H1 (cell line): ENCODE data around the gene ACBD6. TPM values are rescaled to one million over a fixed set of nuclear protein-coding genes. Genes with fewer than 3 reads are reported as not detected.
A peak's percentile ranks its signal among the peaks of the same experiment; 100 is the strongest.

Experiments used
- CTCF ChIA-PET: fragments of 300-600 bp; sonication (Branson Sonifier 250); formaldehyde crosslinking; loops from one replicate; lab custom pipeline; 2021; ENCODE audit not compliant: partially characterized antibody; lab: Charles Lee
- POLR2A ChIA-PET: fragments of 300-600 bp; sonication (Branson Sonifier 250); formaldehyde crosslinking; loops from one replicate; lab custom pipeline; 2021; ENCODE audit warnings: inconsistent platforms; ENCODE audit not compliant: partially characterized antibody; lab: Charles Lee
- DNase-seq, 2 experiments: peaks; one replicate each; pipeline versions ENCODE4 v3.0.0 to v3.0.0-alpha.2; 2010 to 2022; ENCODE audit warnings: low spot score in 2 of 2, low read depth in 1 of 2, mixed read lengths in 1 of 2
- FAIRE-seq: peaks from 2 replicates; lab custom pipeline; 2011; peaks lifted over from hg19 to GRCh38; lab: Jason Lieb, UNC
- H2AFZ ChIP-seq: 2 replicates; pipeline ENCODE4 v1.8.1; 2012; ENCODE audit warnings: low read length, inconsistent platforms
- H2AK5ac ChIP-seq: 2 replicates; pipeline ENCODE4 v1.6.1; 2013; ENCODE audit warnings: low read depth, low read length
- H2BK120ac ChIP-seq: replicated peaks from 2 replicates; pipeline ENCODE3; 2013; ENCODE audit warnings: low read depth, low read length, inconsistent platforms
- H2BK12ac ChIP-seq: 2 replicates; pipeline ENCODE4 v1.6.1; 2013; ENCODE audit warnings: low read depth, low read length
- H2BK15ac ChIP-seq: 2 replicates; pipeline ENCODE4 v1.6.1; 2013; ENCODE audit warnings: low read length
- H2BK20ac ChIP-seq: 2 replicates; pipeline ENCODE4 v1.6.1; 2013; ENCODE audit warnings: low read length
- H2BK5ac ChIP-seq: 2 replicates; pipeline ENCODE4 v1.6.1; 2013; ENCODE audit warnings: low read depth, low read length
- H3K14ac ChIP-seq: 2 replicates; pipeline ENCODE4 v1.6.1; 2013; ENCODE audit warnings: inconsistent platforms; ENCODE audit not compliant: insufficient read length
- H3K18ac ChIP-seq: 2 replicates; pipeline ENCODE4 v1.6.1; 2013; ENCODE audit warnings: low read length; ENCODE audit errors: extremely low read depth
- H3K23ac ChIP-seq: 2 replicates; pipeline ENCODE4 v1.6.1; 2013; ENCODE audit warnings: inconsistent platforms; ENCODE audit not compliant: insufficient read length
- H3K23me2 ChIP-seq: 2 replicates; pipeline ENCODE4 v1.6.1; 2013; ENCODE audit warnings: low read depth, low read length
- H3K27ac ChIP-seq: 2 replicates; pipeline ENCODE4 v1.6.1; 2011; ENCODE audit warnings: low read depth, low read length, inconsistent platforms
- H3K27me3 ChIP-seq, 4 experiments: replicated peaks in 1 of 4; 1 replicate in 1 of 4; 2 replicates in 3 of 4; pipeline versions ENCODE4 v1.6.1 to v1.8.1; 2011 to 2013; ENCODE audit warnings: low read length in 3 of 4, mild to moderate bottlenecking in 3 of 4, inconsistent platforms in 2 of 4, mixed read lengths in 2 of 4, moderate library complexity in 1 of 4; ENCODE audit not compliant: control insufficient read depth in 3 of 4, insufficient read depth in 3 of 4; ENCODE audit errors: extremely low read depth in 1 of 4
- H3K36me3 ChIP-seq, 4 experiments: 2 replicates each; pipeline versions ENCODE4 v1.6.1 to v1.8.1; 2011 to 2013; ENCODE audit warnings: mild to moderate bottlenecking in 4 of 4, low read length in 3 of 4, moderate library complexity in 2 of 4, control low read depth in 1 of 4, inconsistent platforms in 1 of 4; ENCODE audit not compliant: insufficient read depth in 4 of 4, control insufficient read depth in 2 of 4
- H3K4ac ChIP-seq: replicated peaks from 2 replicates; pipeline ENCODE3; 2013; ENCODE audit warnings: low read length, low read depth, mixed read lengths, inconsistent platforms; ENCODE audit not compliant: insufficient read length
- H3K4me1 ChIP-seq, 4 experiments: replicated peaks in 1 of 4; 1 replicate in 1 of 4; 2 replicates in 3 of 4; pipeline versions ENCODE4 v1.6.1 to v1.8.1; 2011 to 2013; ENCODE audit warnings: low read length in 3 of 4, inconsistent platforms in 2 of 4, mixed read lengths in 1 of 4; ENCODE audit not compliant: insufficient read depth in 4 of 4, control insufficient read depth in 3 of 4
- H3K4me2 ChIP-seq, 2 experiments: 2 replicates each; pipeline versions ENCODE4 v1.6.1 to v1.8.1; 2011 to 2013; ENCODE audit warnings: low read depth in 2 of 2, low read length in 2 of 2, control low read depth in 1 of 2, inconsistent platforms in 1 of 2, mild to moderate bottlenecking in 1 of 2; ENCODE audit not compliant: insufficient read depth in 1 of 2
- H3K4me3 ChIP-seq, 4 experiments: fragments of 200-600, 300-600 bp in 1 of 4; sonication (generic), shearing (Covaris generic), sonication (Bioruptor Twin) in 1 of 4; 2 replicates each; pipeline versions ENCODE4 v1.5.1 to v1.8.1; 2011 to 2016; ENCODE audit warnings: low read length in 4 of 4, low read depth in 3 of 4, control low read depth in 2 of 4, inconsistent platforms in 2 of 4, mild to moderate bottlenecking in 2 of 4, mixed read lengths in 1 of 4, moderate library complexity in 1 of 4; ENCODE audit not compliant: insufficient read depth in 2 of 4; ENCODE audit errors: extremely low read depth in 1 of 4
- H3K56ac ChIP-seq: replicated peaks from 2 replicates; pipeline ENCODE3; 2013; ENCODE audit warnings: low read depth, mild to moderate bottlenecking, mixed read lengths, low read length, inconsistent platforms; ENCODE audit not compliant: insufficient read length
- H3K79me1 ChIP-seq: 2 replicates; pipeline ENCODE4 v1.6.1; 2013; ENCODE audit warnings: low read depth, low read length, control low read depth
- H3K79me2 ChIP-seq, 2 experiments: 2 replicates each; pipeline versions ENCODE4 v1.6.1 to v1.8.1; 2012 to 2013; ENCODE audit warnings: low read length in 2 of 2, mild to moderate bottlenecking in 2 of 2, inconsistent platforms in 1 of 2; ENCODE audit not compliant: insufficient read depth in 2 of 2, control insufficient read depth in 1 of 2
- H3K9ac ChIP-seq, 4 experiments: replicated peaks in 1 of 4; 1 replicate in 1 of 4; 2 replicates in 3 of 4; pipeline versions ENCODE4 v1.6.1 to v1.8.1; 2011 to 2013; ENCODE audit warnings: low read depth in 3 of 4, low read length in 3 of 4, control low read depth in 2 of 4, mild to moderate bottlenecking in 2 of 4, moderate library complexity in 2 of 4, inconsistent platforms in 1 of 4; ENCODE audit errors: extremely low read depth in 1 of 4
- H3K9me3 ChIP-seq, 2 experiments: 2 replicates each; pipeline versions ENCODE4 v1.6.1 to v1.8.1; 2012 to 2013; ENCODE audit warnings: mild to moderate bottlenecking in 2 of 2, moderate library complexity in 2 of 2, control low read depth in 1 of 2, inconsistent platforms in 1 of 2, low read depth in 1 of 2, low read length in 1 of 2, mixed read lengths in 1 of 2; ENCODE audit not compliant: insufficient read depth in 2 of 2
- H4K20me1 ChIP-seq, 2 experiments: replicated peaks in 1 of 2; 2 replicates each; pipeline versions ENCODE3 to v1.8.1; 2011 to 2013; ENCODE audit warnings: inconsistent platforms in 2 of 2, low read length in 2 of 2, mild to moderate bottlenecking in 1 of 2; ENCODE audit not compliant: insufficient read depth in 2 of 2, control insufficient read depth in 1 of 2
- H4K5ac ChIP-seq: 2 replicates; pipeline ENCODE4 v1.6.1; 2013; ENCODE audit warnings: low read length, low read depth, mixed read lengths, inconsistent platforms; ENCODE audit not compliant: insufficient read length
- H4K8ac ChIP-seq: 2 replicates; pipeline ENCODE4 v1.8.0; 2013; ENCODE audit warnings: mild to moderate bottlenecking, moderate library complexity, low read length, inconsistent platforms; ENCODE audit not compliant: insufficient read depth; ENCODE audit errors: extremely low read depth
- H4K91ac ChIP-seq: replicated peaks from 2 replicates; pipeline ENCODE3; 2013; ENCODE audit warnings: low read length, mixed read lengths, inconsistent platforms; ENCODE audit not compliant: insufficient read length
- MAFK ChIP-seq: IDR thresholded peaks from 2 replicates; pipeline ENCODE4 v1.6.1; 2012; ENCODE audit warnings: low read depth, mild to moderate bottlenecking, improper control_type of control experiment, low read length
- NANOG ChIP-seq: IDR thresholded peaks from 2 replicates; pipeline ENCODE4 v1.6.1; 2011; ENCODE audit warnings: low read length, low read depth, mild to moderate bottlenecking, inconsistent platforms; ENCODE audit not compliant: insufficient read depth, poor library complexity, severe bottlenecking
- PHF8 ChIP-seq: fragments of 200-600 bp; sonication (generic); conservative IDR thresholded peaks from 2 replicates; pipeline ENCODE4 v1.7.1; 2012; ENCODE audit warnings: low read depth, mild to moderate bottlenecking, inconsistent platforms, low read length, moderate library complexity
- POLR2A ChIP-seq, 2 experiments: IDR thresholded peaks; 1 replicate in 1 of 2; 2 replicates in 1 of 2; pipeline ENCODE4 v1.6.1; 2011; ENCODE audit warnings: low read depth in 2 of 2, low read length in 2 of 2, mild to moderate bottlenecking in 2 of 2; ENCODE audit errors: control extremely low read depth in 1 of 2
- TAF7 ChIP-seq: optimal IDR thresholded peaks from 2 replicates; pipeline ENCODE3; 2011; ENCODE audit warnings: low read depth, mild to moderate bottlenecking, inconsistent platforms, low read length, moderate library complexity, borderline replicate concordance
- YY1 ChIP-seq: IDR thresholded peaks from 2 replicates; pipeline ENCODE4 v1.6.1; 2011; ENCODE audit warnings: low read depth, mild to moderate bottlenecking, low read length
- WGBS, 2 experiments: shearing (Covaris generic) in 1 of 2; methylation state at CpG; one replicate each; pipeline versions ENCODE4 v1.1.6 to v1.1.7; 2013 to 2015; ENCODE audit warnings: low lambda C conversion rate in 2 of 2, mixed read lengths in 2 of 2, inconsistent platforms in 1 of 2, low coverage in 1 of 2, missing lambda C conversion rate in 1 of 2; ENCODE audit not compliant: insufficient replicate concordance in 2 of 2, insufficient coverage in 1 of 2, insufficient read length in 1 of 2; ENCODE audit errors: extremely low coverage in 1 of 2, missing lambda C conversion rate in 1 of 2; 5-methylcytosine and 5-hydroxymethylcytosine counted together
- polyA plus RNA-seq, 7 experiments: library from polyadenylated mRNA; depleted of rRNA in 3 of 7; stranded (reverse) in 5 of 7; unstranded in 2 of 7; fragments of >200 nt in 5 of 7; fragments of 200-250 nt in 2 of 7; gene quantifications; 1 replicate in 5 of 7; 2 replicates in 1 of 7; 4 replicates in 1 of 7; pipeline versions ENCODE4 v1.2.1 to v1.2.3, GENCODE V29; 2011 to 2013; ENCODE audit warnings: missing spikeins in 2 of 7, mixed read lengths in 2 of 7
- total RNA-seq: library from RNA; stranded (reverse); fragmentation: NEBNext Ultra II Directional; extraction: Animal tissue kit (Norgen Biotek cat#: 25700); gene quantifications from 2 replicates; pipeline ENCODE4 v1.2.1, GENCODE V29; 2021

ACBD6 gene
- total and polyA plus RNA-seq, 2 of the 8 experiments (the other 6 are each of a cell fraction or from before 2014, with no cell fraction given) = 52.0 to 67.7 TPM

- DNase-seq (no peak), FAIRE-seq (peak; percentile 24)
- H4K91ac ChIP-seq = no peak overlapping the region
- H3K23ac ChIP-seq = no peak overlapping the region
- H3K56ac ChIP-seq = no peak overlapping the region
- no peak overlapping the region for H4K8ac ChIP-seq
- CTCF ChIA-PET = interaction anchor here (1.0 kb wide), 3 partner anchors 14 to 320 kb away, joined by 3 read pairs; no protein-coding TSS in a partner anchor
- no peak overlapping the region for H3K4ac ChIP-seq
- no peak overlapping the region for H4K5ac ChIP-seq
- H3K23me2 ChIP-seq = no peaks in the 10 kb centered on the region
- no peak overlapping the region for H2BK120ac ChIP-seq
- no peaks in the 10 kb centered on the region for H3K27me3 ChIP-seq
- no peak overlapping the region for H3K9ac ChIP-seq
- H3K4me2 ChIP-seq = peak overlapping the region in 1 of 2 experiments; percentile 9; a peak in 2 of 4 replicates
- no peak overlapping the region for H3K27ac ChIP-seq
- no peaks in the 10 kb centered on the region for H3K79me1 ChIP-seq
- no peaks in the 10 kb centered on the region for H3K79me2 ChIP-seq
- POLR2A ChIA-PET = no interaction called here
- no peaks in the 10 kb centered on the region for H4K20me1 ChIP-seq
- H3K14ac ChIP-seq = no peak overlapping the region
- H2AK5ac ChIP-seq = no peak overlapping the region
- 38% methylated on average over 9 of the region's 9 CpGs; no CpG with 5 or more reads in 1 of the 2 experiments for WGBS, 2 experiments
- no peak overlapping the region for H3K4me3 ChIP-seq
- peak overlapping the region; percentile 91 for H2AFZ ChIP-seq
- peaks cover 0 to 8% (median 3%) of the 10 kb centered on the region in 4 experiments for H3K4me1 ChIP-seq
- H2BK12ac ChIP-seq = no peak overlapping the region
- H3K18ac ChIP-seq = no peak overlapping the region
- no peak overlapping the region for H2BK15ac ChIP-seq
- no peak overlapping the region for H2BK5ac ChIP-seq
- H3K36me3 ChIP-seq = no peaks in the 10 kb centered on the region
- no peak overlapping the region for H2BK20ac ChIP-seq
- H3K9me3 ChIP-seq = no peaks in the 10 kb centered on the region
- 0 out of 2 replicates have a peak, but pooled peaks have one; percentile 17 for TF ChIP-seq YY1
- no peak for TF ChIP-seq NANOG
- no peak for TF ChIP-seq PHF8
- TF ChIP-seq POLR2A (IDR thresholded peaks at IDR 0.05; ENCODE audit: control extremely low read depth in 1 of 2, low read depth in 2 of 2, low read length in 2 of 2) = 0 out of 3 replicates have a peak, but pooled peaks of 1 of the 2 experiments have one; percentile 44
- TF ChIP-seq TAF7 = peak; percentile 36
- no peak for TF ChIP-seq MAFK
These were observed 39.9 kb upstream of the ACBD6 start for GRCh38 chr1:180542113-180542837.
